NCI-H69 (cell line): Measurements from ENCODE around the gene TALDO1.
"Not testable (repeated sequence)": the region's sequence is repeated elsewhere in the genome, so short reads cannot be mapped to it uniquely, and the experiment has no call there.

Source experiments
- DNase-seq: peaks from one replicate; lab custom pipeline; 2025; lab: John Stamatoyannopoulos, UW

Gene TALDO1

DNA sequence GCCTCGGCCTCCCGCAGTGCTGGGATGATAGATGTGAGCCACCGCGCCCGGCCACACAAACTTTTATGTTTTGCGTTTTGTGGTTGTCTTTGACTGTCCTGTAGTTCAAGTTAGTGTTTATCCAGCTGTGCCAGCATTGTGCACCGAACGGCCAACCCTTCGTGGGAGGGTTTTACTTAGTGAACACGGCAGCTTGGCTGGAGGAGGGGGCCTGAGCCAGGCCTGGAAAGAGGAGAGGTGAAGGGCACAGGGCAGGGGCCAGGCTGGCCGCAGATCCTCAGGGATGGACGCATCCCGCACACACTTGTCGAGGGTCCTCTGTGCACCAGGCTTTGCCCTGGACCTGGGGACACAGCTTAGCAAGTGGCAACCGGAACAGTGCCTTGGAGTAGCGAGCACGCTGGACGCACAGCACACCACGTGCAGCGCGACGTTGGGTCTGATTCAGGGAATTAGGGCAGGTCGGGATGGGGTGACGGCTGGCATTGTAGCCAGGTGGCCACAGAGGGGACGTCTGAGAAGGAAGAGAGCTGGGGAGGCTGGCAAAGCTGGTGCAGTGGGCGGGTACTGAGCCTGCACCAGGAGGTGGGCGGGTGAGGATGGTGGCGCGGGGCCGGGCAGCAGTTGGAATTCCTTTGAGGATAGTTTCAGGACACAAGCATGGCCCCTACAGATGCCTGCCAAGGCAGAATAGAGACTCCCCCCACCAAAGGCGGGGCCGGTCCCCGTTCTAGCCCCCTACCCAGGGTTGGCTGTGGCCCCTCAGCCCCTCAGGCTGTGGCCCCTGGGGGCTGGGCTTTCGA is 27.8 kb upstream of the TALDO1 start:
- peak; percentile 52 for DNase-seq

DNA sequence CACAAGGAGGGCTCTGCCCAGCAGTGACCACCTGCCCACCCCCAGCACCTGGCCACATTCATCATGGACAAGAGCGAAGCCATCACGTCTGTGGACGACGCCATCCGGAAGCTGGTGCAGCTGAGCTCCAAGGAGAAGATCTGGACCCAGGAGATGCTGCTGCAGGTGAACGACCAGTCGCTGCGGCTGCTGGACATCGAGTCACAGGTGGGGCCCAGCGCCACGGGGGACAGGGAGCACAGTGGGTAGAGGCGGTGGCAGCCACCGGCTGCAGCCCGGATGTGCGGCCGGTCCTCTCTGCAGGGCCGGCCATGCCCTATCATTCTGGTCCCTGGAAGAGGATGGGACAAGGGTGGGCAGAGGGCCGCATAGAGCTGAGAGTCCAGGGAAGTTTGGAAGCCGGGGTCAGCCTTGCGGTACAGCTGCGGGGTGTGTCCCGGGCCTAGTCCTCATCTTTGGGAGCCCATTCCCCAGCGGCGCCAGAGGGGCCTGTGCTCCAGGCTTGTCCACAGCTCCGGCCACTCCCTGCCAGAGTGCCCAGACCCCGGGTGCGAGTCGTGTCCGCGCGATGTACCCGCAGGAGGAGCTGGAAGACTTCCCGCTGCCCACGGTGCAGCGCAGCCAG is 27.1 kb upstream of the TALDO1 start:
- DNase-seq, result no peak

DNA sequence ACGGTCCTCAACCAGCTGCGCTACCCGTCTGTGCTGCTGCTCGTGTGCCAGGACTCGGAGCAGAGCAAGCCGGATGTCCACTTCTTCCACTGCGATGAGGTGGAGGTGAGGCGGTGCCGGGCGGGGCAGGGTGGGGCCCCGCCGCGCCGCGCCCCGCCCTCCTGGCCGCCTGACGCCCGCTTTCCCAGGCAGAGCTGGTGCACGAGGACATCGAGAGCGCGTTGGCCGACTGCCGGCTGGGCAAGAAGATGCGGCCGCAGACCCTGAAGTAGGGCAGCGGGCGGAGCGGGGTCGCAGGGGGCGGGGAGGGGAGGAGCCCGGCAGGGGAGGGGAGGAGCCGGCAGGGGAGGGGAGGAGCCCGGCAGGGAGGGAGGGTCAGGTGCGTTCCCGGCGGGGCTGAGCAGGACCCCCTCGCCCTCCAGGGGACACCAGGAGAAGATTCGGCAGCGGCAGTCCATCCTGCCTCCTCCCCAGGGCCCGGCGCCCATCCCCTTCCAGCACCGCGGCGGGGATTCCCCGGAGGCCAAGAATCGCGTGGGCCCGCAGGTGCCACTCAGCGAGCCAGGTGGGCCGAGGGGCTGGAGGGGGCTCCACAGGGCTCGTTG is 26.5 kb upstream of the TALDO1 start:
- peak; percentile 90 for DNase-seq

DNA sequence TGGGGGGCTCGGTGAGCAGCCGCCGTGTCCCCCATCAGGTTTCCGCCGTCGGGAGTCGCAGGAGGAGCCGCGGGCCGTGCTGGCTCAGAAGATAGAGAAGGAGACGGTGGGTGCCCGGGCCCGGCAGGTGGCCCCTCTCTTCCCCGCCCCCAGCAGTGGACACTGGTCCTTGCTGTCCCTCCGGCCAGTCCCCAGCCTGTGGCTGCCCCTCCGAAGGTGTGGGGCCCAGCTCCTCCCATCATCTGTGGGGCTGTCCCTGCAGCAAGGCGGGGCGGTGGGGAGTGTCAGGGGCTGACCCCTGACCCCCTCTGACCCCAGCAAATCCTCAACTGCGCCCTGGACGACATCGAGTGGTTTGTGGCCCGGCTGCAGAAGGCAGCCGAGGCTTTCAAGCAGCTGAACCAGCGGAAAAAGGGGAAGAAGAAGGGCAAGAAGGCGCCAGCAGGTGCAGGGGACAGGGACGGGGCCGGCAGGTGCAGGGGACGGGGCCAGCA is 26.0 kb upstream of the TALDO1 start:
- no peak for DNase-seq

DNA sequence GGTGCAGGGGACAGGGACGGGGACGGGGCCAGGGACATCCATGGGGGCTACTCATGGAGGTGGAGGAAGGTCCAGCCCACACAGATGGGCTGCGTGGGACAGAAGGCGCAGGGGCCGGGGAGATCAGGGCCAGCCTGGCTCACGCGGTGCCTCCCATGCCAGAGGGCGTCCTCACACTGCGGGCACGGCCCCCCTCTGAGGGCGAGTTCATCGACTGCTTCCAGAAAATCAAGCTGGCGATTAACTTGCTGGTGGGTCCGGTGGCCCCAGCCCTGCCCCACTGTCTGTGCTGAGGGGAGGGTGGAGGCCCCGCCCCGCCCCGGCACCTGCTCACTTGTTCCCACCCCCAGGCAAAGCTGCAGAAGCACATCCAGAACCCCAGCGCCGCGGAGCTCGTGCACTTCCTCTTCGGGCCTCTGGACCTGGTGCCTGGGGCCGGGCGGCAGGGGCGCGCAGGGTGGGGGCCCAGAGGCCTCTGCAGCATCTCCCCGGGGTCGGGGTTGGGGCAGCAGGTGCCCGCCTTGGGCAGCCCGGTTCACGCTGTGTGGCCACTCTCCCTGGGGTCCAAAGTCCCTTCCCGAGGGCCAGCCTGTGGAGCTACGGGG is 25.4 kb upstream of the TALDO1 start:
- peak; percentile 82 for DNase-seq

DNA sequence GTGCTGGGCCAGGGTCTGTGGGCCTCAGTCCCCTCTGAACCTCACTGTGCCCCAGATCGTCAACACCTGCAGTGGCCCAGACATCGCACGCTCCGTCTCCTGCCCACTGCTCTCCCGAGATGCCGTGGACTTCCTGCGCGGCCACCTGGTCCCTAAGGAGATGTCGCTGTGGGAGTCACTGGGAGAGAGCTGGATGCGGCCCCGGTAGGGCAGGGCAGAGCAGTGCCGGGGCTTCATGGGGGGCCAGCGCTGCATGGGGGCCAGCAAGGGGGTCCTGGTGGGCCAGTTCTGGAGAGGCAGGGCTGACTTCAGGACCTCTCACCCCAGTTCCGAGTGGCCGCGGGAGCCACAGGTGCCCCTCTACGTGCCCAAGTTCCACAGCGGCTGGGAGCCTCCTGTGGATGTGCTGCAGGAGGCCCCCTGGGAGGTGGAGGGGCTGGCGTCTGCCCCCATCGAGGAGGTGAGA is 24.9 kb upstream of the TALDO1 start:
- peak; percentile 47 for DNase-seq

DNA sequence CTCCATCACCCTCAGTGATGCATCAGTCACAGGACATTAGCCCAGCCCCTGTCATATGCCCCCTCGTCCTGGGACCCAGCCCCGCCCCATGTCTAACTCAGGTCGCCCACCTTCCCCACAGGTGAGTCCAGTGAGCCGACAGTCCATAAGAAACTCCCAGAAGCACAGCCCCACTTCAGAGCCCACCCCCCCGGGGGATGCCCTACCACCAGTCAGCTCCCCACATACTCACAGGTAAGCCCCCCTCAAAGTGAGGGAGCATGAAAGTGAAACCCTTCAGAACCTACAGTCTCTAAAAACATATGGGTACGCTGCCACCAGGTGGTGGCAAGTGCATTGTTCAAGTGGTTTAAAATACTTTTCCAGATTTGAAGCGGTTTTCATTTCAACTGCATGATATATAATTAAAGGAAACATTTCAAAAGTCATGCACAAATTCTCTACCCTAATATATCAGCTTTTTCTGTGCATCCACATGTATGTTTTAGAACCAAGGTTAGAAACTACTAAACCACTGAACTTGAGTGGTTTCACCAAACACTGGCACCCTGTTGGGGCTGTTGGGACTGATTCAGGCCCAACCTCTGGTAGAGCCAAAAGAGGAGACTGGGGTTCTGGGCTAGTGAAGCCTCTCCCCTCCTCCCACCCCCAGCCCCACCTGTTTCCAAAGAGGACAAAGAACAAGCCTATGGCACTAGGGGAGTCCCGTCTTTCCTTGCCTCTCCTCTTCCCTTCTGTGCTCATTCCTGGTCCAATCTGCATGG is 24.0 kb upstream of the TALDO1 start:
- DNase-seq, result peak; percentile 69

DNA sequence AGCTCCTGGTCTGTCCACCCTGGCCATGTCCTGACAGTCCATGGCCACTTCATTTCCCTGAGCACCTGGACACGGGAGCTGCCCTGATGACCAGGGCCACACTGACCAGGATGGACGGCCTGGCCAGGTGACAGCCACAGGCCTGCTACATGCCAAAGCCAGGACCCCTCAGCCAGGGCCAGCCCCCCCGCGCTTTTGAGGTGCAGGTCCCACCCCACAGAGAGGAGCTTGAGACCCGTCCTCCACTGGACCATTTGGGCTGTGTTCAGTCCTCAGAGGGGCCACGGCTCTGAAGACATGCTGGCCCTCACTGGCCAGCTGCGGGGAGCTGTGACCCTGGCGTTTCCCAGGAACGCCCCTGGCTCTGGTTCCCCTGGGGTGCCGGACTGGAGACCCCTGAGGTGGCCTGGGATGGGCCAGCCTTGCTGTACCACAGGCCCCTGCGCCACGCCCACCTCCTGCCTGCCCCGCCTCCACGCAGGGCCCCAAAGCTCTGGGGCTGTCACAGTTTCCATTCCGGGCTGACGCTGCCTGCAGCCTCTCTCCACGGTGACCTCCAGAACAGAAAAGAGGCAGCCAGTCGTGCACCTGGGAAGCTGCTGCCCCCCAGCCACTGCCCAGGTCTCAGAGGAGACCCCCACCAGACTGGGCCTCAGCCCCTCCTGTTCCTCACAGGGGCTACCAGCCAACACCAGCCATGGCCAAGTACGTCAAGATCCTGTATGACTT is 23.1 kb upstream of the TALDO1 start:
- no peak for DNase-seq

DNA sequence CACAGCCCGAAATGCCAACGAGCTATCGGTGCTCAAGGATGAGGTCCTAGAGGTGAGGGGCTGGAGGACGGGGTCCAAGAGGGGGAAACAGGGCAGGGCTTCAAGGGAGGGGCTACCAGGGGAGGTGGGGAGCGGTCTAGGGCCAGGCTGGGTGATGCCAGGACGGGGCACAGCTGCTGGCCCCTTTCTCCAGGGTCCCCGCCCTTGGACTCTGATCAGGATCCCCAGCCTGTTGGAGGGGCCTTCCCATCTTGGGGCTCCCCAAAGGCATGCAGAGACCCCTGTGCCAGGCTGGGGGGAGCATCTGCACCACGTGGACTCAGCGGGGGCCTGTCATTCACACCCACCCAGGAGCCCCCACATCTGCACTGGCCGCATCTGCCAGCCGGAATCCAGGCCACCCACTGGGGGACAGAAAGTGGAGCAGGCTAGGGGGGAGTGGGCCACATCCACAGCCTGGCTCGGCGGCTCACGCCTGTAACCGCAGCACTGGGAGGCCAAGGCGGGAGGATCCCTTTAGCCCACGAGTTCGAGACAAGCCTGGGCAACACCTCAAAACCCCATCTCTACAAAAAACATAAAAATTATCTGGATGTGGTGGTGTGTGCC is 22.4 kb upstream of the TALDO1 start:
- no peak for DNase-seq

DNA sequence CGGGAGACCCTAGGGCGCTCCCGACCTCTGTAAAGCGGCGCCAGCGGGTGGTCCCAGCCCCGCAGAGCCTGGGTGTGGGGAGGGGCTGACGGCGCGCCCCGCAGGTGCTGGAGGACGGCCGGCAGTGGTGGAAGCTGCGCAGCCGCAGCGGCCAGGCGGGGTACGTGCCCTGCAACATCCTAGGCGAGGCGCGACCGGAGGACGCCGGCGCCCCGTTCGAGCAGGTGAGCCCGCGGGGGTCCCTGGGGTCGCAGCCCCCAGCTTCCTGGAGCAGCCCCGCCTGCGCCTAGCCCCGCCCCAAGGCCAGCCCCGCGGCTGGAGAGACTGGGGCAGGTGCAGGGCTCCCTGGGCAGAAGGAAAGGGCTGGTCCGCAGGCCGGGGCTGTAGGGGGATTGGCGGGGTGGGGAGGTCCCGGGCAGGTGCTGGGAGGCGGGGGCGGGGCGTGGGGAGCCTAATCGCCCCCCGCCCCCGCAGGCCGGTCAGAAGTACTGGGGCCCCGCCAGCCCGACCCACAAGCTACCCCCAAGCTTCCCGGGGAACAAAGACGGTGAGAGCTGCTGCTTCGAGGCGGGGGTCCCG is 21.6 kb upstream of the TALDO1 start:
- DNase-seq, result peak; percentile 74

DNA sequence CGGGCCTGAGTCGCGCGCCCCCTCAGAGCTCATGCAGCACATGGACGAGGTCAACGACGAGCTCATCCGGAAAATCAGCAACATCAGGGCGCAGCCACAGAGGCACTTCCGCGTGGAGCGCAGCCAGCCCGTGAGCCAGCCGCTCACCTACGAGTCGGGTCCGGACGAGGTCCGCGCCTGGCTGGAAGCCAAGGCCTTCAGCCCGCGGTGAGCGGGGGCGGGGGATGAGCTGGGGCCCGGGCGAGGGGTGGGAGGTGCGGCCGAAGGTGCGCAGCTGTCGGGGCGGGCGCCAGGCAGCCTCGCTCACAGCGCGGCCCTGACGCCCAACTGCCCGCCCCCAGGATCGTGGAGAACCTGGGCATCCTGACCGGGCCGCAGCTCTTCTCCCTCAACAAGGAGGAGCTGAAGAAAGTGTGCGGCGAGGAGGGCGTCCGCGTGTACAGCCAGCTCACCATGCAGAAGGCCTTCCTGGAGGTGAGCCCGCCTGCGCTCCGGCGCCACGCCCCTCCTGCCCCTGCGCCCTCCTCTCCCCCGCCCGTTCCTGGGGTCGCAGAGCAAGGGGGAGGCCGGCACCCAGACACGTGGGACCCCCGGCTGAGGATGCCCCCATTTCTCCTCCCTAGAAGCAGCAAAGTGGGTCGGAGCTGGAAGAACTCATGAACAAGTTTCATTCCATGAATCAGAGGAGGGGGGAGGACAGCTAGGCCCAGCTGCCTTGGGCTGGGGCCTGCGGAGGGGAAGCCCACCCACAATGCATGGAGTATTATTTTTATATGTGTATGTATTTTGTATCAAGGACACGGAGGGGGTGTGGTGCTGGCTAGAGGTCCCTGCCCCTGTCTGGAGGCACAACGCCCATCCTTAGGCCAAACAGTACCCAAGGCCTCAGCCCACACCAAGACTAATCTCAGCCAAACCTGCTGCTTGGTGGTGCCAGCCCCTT is 20.7 kb upstream of the TALDO1 start:
- peak; percentile 95 for DNase-seq

DNA sequence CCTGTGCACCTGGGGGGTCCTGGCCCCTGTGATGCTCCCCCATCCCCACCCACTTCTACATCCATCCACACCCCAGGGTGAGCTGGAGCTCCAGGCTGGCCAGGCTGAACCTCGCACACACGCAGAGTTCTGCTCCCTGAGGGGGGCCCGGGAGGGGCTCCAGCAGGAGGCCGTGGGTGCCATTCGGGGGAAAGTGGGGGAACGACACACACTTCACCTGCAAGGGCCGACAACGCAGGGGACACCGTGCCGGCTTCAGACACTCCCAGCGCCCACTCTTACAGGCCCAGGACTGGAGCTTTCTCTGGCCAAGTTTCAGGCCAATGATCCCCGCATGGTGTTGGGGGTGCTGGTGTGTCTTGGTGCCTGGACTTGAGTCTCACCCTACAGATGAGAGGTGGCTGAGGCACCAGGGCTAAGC is 20.0 kb upstream of the TALDO1 start:
- no peak for DNase-seq

DNA sequence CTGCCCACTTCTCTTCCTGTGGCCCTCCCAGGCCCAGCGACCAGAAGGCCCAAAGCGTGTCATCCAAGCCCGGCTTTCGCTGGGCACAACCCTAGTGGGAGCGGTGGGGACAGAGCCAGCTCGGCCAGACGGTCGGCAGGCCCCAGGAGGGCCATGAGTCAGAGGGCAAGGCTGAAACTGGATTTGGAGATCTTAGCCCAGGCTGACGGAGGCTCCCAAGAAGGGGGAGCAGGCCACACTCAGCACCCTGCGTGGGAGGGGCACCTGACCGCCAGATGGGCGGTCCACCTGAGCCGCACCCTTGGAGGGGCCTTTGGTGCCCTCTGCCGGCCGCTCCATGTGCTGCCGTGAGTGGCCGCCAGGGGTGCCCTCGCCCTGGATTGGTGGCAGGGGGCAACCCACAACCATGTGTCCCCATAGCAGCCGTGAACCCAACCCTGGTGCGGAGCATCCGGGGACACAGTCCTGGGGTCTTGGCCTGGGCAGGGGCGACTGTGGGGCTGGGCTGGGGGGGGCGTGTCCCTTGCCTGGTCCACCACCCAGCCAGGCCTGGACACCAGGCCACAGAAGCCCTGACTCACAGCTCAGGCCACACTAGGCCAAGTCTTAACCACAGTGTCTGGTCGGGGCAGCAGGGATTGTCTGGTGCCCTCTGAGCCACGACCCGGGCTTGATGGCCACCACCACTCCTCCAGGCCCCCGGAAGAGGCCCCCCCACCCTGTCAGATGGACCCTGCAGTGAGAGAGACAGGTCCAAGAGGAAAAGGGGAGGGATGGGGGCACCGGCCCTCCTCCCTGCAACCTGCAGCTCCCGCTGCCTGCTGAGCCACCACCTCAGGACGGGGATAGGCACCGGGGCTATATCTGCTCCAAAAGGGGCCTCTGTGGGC is 19.2 kb upstream of the TALDO1 start:
- DNase-seq, result peak; percentile 81

DNA sequence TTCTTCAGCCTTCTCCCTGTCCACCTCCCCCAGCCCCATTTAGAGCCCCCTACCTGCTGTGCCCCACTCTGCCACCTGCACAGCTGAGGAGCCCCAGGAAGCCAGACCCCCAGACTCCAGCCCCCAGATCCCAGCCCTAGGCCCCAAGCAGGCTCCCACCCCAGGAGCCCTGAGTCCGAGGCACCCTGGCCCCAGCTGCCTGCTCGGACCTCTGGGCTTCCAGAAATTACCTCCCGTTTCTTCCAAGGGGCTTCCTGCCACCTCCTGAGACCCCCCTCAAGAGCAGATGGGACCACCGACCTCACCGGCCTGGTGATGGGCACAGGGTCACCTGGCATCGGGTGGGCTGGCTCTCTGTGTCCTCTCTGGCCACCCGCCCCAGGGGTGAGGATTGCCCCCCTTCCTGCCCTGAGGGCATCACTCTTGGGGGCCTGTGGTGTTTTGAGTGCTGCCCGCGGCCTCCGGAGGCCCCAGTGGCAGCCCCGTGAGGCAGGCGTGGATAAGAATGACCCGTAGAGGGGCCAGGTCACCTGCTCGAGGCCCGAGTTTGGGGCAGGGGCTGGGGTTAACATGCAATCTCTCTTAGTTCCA is 18.3 kb upstream of the TALDO1 start:
- DNase-seq, result no peak

DNA sequence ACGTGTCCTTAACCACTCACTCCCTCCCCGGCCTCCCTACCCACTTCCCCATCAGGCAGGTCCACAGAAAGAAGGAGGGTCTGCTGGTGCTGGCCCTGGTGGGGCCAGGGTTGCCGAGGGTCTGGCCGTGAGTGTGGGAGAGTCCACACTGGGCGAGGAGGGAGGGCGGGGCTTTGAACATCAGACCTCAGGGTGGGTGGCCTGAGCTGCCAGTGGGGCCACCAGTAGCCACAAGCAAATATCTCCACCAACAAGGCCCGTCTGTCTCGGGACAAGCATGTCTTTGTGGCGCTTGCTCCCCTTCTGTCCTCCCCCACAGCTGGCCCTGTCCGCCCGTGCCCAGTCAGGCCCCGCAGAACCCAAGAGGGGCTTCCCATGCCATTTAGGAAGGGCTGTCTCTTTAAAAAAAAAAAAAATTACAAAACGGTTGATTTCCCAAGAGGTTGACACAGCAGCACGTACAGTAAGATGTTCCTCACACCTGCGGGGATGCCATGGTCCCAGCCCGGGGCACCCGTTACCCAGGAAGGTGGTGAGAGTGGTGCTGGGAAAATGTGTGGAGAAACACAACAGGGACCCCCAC is 17.7 kb upstream of the TALDO1 start:
- no peak for DNase-seq

DNA sequence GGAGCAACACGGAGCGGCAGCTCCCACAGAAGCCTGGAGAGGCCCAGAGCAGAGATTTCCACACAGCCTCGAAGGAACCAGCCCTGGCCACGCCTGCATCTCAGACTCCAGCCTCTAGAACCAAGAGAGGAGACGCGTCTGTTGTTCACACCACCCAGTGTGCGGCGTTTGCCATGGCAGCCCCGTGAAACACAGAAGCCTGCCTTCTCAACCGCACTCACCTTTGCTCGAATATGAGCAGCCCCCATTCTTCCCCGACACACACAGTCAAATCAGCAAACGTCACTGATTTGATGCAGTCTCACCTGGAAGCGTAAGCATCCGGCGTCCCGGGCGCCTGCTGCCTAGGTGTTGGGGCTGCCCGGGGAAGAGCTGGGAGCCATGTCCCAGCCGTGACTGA is 14.2 kb upstream of the TALDO1 start:
- DNase-seq, result peak; percentile 35

DNA sequence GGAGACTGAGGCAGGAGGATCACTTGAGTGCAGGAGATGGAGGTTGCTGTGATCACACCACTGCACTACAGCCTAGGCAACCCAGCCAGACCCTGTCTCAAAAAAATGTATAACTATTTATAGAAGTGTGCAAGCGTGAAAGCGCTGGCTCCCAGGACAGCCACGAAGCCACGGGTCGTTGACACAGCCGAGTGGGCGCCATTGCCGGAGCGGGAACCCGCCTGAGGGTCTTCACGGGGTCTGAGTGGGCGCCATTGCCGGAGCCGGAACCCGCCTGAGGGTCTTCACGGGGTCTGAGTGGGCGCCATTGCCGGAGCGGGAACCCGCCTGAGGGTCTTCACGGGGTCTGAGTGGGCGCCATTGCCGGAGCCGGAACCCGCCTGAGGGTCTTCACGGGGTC is 12.7 kb upstream of the TALDO1 start:
- DNase-seq, result not testable (repeated sequence)
